Measurements from ENCODE around the gene GDPD4.

Gene GDPD4

DNA sequence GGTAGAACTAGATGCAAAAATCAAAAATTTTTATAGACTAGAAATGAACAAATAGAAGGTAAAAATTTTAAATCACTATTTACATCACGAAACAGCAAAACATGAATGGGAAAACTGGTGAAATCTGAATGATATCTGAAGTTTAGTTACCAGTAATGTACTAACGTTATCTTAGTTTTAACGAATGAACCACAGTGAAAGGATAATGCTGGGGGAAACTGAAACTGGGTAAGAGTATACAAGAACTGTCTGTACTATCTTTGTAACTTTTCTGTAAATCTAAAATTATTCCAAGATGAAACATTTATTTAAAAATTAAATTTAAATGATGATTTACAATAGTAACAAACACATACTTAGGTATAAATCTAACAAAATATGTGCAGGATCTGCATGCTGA, 7.4 kb downstream of the GDPD4 start:
- DNase-seq (ENCODE audit: low read depth): no peak

- DNase-seq (ENCODE audit: low read depth): no peak
These were observed 11.7 kb downstream of the GDPD4 start for GRCh38 chr11:77289737-77290136.

DNA sequence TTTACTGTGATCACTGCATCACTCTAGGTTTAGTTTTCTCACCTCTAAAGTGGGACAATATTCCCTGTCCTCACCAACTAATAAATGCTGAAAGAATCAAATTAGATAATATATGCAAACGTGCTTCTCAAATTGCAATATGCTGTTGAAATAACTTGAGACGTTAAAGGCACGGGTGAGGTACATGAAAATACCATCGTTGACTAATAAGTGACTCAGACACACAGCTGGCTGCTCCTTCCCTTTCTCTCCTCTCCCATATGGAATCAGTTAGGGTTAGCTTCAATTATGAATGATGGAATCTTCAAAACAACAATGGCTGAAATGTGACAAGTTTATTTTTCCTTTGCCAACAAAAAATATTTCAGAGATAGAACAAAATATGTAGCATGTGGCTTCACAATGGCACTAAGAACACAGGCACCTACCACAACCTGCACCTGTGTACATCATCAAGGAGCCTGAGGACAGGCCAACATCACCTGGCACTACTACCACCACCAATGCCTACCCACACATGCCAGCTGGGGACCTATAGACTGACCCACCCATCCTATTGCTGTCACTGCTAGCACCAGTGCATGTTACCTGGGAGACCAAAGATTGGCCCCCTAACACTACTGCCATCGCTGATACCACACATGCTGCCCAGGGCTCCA, 13.7 kb downstream of the GDPD4 start:
- peak; percentile 64 for DNase-seq (ENCODE audit: low read depth)

DNA sequence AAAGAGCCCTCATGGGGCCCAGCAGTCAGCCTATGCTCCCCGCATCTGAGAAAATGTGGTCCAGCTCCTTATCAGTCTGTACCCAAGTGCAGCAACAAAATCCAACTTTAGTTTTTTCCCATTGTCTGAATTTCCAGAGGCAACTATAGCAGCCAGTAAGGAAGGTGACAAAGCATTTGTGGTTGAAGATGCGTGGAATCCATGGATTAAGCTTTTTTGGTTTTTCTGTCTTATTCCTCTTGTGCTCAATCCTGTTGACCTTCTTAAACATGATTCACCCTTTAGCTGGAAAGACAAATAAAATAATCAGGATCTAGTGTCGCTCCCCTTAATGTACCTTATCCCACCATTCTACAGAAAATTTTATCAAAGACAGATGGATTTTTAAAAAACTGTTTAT, 14.3 kb downstream of the GDPD4 start:
- no peak for DNase-seq (ENCODE audit: low read depth)

- no peak for DNase-seq (ENCODE audit: low read depth)
These were observed 16.7 kb downstream of the GDPD4 start for GRCh38 chr11:77284476-77285468.

GRCh38 chr11:77283101-77283500, 18.4 kb downstream of the GDPD4 start:
- DNase-seq (ENCODE audit: low read depth): no peak

DNA sequence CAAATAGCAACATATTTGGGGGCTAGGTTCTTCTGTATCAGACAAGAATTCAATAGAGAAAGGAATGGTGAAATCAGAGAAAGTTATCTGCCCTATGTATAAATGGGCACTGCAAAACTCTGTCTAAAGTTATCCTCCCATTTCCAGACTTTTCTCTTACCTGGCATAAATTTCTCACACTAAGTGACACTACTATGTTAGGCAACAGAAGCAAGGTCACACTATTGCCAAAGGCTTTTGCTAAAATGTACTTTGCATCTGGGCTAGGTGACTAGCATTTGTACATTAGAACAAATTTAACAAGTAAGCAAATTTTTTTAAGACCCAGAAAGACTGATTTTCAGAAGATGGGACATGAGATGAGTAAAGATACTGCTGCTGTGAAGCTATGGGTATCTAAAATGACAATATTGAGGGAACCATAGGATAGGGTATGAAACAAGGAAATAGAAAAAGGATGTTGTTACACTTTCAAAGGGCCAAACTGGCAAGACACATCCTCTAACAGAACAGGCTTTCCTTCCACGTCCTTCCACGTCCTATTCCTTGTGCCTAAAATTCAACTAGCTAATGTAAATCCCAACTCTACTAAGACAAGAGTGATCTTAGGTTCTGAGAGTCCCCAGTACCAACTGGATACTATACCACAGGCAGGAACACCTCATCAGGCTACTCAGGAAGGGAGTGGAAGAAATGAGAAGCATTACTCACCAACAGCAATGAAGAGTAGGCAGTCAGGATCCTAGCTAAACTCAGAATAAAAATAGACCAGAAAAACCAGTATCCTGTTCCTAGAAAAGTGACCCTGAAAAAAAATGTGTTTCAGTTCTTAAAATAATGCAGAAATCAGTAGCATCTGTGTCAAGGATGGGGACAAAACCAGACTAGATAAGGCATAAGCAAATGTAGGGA, 22.6 kb downstream of the GDPD4 start:
- DNase-seq (ENCODE audit: low read depth): no peak

DNA sequence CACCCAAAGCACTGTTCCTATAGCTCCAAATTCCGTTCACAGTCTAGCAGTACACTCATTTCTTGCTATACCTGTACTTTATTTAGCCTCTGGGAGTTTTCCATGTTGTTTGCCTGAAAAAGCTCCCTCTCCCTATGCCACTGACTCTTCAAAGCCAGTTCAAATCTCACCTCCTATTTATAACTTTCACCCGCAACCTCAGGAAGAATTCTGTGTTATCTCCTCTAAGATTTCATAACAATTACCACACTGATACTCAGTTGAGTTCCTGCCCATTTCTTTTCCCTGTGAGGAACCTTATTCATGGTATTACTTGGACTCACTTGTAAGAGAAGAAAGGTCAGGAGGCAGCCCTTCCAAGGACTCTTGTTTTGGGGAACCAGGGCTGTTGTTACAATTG, 25.2 kb downstream of the GDPD4 start:
- DNase-seq (ENCODE audit: low read depth): no peak

DNA sequence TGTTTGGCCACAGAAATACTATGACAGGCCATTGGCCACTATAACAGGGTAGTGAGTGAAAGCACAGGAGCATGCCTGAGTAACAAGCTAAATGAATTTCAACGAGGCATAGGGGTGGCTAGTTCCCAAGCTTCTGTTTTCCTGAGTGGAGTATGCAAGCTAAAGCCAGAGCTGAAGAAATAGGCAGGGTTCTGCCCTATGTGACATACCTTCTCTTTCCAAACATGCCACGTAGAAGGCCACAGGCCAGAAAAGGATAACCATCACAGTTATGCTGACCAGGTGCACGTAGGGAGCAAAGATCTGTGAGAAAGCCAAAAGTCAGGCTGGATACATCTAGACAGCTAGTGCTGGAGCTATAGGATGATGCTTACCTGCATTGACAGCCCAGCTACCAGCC, 30.6 kb downstream of the GDPD4 start:
- DNase-seq (ENCODE audit: low read depth): no peak

- no peak for DNase-seq (ENCODE audit: low read depth)
These were observed 31.9 kb downstream of the GDPD4 start for GRCh38 chr11:77269484-77270123.

- no peak for DNase-seq (ENCODE audit: low read depth)
These were observed 33.5 kb downstream of the GDPD4 start for GRCh38 chr11:77267962-77268361.

DNA sequence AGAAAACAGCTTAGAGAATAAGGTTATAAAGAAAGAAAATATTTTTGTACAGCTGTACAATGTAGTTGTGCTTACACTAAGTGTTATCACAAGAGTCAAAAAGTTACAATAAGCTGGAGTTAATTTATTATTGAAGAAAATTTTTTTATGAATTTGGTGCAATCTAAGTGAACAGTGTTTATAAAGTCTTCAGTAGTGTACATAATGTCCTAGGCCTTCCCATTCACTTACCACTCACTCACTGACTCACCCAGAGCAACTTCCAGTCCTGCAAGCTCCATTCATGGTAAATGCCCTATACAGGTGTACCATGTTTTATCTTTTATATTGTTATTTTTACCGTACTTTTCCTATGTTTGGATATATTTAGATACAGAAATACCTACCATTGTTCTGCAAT, 34.7 kb downstream of the GDPD4 start:
- no peak for DNase-seq (ENCODE audit: low read depth)

DNA sequence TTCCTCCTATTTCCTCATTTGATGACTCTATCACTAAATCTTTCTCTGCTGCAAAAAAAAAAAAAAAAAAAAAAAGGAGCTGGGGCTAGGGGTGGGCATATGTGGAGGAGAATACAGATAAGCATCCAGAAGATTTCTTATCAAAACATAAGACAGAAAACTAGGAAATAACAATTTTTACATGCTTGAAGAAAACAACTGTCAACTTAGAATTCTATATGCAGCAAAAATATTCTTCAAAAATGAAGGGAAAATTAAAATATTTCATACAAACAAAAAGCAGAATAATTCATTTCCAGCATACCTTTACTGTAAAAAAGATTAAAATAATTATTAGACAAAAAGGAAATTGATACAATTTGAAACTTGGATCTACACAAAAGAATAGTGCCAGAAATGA, 38.7 kb downstream of the GDPD4 start:
- DNase-seq (ENCODE audit: low read depth): no peak

GRCh38 chr11:77259641-77260040, 41.8 kb downstream of the GDPD4 start:
- DNase-seq (ENCODE audit: low read depth): no peak

DNA sequence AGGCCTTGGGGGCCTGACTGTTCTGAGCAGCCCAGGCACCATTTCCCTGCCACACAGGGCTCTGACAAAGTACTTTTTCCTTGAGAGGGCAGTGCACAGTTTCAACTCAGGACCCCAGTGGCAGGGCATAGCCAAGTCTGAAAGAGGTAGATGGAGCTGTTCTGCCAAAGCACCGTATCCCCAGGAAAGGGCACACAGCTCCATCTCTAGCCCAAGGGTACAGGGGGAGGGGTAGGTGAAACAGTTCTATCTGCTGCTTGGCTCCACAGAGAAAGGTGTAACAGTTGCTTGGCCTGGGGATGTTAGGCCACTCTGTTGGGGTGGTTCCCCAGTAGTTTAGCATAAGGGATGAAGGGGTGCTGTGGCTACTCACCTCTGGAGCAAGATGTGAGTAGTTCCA, 47.8 kb downstream of the GDPD4 start:
- DNase-seq (ENCODE audit: low read depth): no peak

- no peak for DNase-seq (ENCODE audit: low read depth)
These were observed 48.8 kb downstream of the GDPD4 start for GRCh38 chr11:77252555-77253270.

DNA sequence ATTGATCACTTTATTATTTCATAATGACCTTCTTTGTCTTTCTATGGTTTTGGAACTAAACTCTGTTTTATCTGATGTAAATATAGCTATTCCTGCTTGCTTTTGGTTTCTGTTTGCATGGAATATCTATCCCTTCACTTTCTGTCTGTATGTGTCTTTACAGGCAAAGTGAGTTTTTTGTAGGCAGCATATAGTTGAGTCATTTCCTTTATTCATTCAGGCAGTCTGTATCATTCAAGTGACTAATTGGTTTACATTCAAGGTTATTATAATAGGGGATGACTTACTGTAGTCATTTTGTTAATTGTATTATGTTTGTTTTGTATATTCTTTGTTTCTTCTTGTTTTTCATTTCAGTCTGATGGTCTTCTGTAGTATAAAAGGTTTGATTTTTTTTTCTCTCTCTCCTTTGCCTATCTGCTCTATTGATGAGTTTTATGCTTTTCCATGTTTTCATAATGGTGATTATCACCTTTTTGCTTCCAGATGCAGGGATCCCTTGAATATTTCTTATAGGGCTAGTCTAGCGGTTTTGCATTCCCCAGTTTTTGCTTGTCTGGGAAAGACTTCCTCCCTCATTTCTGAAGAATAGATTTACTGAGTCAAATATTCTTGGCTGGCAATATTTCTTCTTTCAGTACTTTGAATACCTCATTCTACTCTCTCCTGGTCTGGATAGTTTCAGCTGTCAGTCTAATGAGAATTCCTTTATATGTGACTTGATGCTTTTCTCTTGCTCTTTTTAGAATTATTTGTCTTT, 50.4 kb downstream of the GDPD4 start:
- no peak for DNase-seq (ENCODE audit: low read depth)

GRCh38 chr11:77249427-77249826, 52.1 kb downstream of the GDPD4 start:
- no peak for DNase-seq (ENCODE audit: low read depth)

GRCh38 chr11:77244277-77245027, 57.0 kb downstream of the GDPD4 start:
- peak; percentile 51 for DNase-seq (ENCODE audit: low read depth)

DNA sequence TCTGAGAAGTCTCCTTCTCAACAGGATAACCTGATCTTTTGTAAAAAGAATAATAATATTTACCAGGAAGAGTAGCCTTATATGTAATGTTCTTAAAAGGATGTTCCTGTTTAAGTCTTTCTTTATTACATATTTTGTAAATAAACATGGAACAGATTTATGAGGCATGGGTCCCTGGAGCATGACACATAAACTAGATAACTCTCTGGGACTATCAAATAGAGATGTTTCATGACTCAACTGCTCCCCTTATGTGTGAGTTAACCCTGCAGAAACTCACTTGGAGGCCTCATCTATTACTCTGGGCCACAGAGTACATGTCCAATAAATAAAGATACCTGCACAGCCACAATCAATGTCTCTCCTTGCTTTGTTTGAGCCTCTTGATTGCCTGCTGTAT, 64.6 kb downstream of the GDPD4 start:
- no peak for DNase-seq (ENCODE audit: low read depth)

Data from HS-27A (cell line).